Thymus (tissue), 11 donors: ENCODE results near the gene C17orf114. TPM values are rescaled to one million over a fixed set of nuclear protein-coding genes. Genes with fewer than 3 reads are reported as not detected.

Source experiments
- DNase-seq, 9 donors: peaks; one replicate each; pipeline ENCODE4 v3.0.0-alpha.2; 2013; ENCODE audit warnings: low spot score in 9 of 9, low read depth in 6 of 9, missing footprints in 1 of 9
- H3K27ac ChIP-seq, 2 donors: one replicate each; pipeline ENCODE4 v1.5.1; 2013; ENCODE audit warnings: control low read depth in 1 of 2, low read depth in 1 of 2, low read length in 1 of 2, mild to moderate bottlenecking in 1 of 2, moderate library complexity in 1 of 2
- H3K27me3 ChIP-seq, 2 donors: one replicate each; pipeline ENCODE4 v1.5.1; 2013; ENCODE audit warnings: low read length in 1 of 2; ENCODE audit not compliant: control insufficient read depth in 2 of 2, insufficient read depth in 1 of 2
- H3K36me3 ChIP-seq, 2 donors: one replicate each; pipeline ENCODE4 v1.5.1; 2013; ENCODE audit warnings: low read length in 1 of 2, mild to moderate bottlenecking in 1 of 2, moderate library complexity in 1 of 2; ENCODE audit not compliant: control insufficient read depth in 2 of 2, insufficient read depth in 2 of 2
- H3K4me1 ChIP-seq, 2 donors: one replicate each; pipeline ENCODE4 v1.5.1; 2013; ENCODE audit warnings: low read length in 2 of 2; ENCODE audit not compliant: control insufficient read depth in 2 of 2, insufficient read depth in 2 of 2
- H3K4me3 ChIP-seq, 2 donors: one replicate each; pipeline ENCODE4 v1.5.1; 2013; ENCODE audit warnings: low read length in 2 of 2, control low read depth in 1 of 2, mild to moderate bottlenecking in 1 of 2
- H3K9me3 ChIP-seq, 2 donors: one replicate each; pipeline ENCODE4 v1.5.1; 2013; ENCODE audit warnings: low read length in 1 of 2, mild to moderate bottlenecking in 1 of 2; ENCODE audit not compliant: control insufficient read depth in 2 of 2, insufficient read depth in 1 of 2
- WGBS: extraction: QIAGEN DNeasy Blood & Tissue Kit; methylation state at CpG from one replicate; pipeline ENCODE4 v1.1.7; 2013; 5-methylcytosine and 5-hydroxymethylcytosine counted together
- polyA plus RNA-seq: library from polyadenylated mRNA; stranded (reverse); fragments of 200-250 nt; gene quantifications from one replicate; pipeline ENCODE4 v1.2.3, GENCODE V29; 2013
- total RNA-seq: library from RNA; stranded (reverse); fragments of 120-200 nt; gene quantifications from one replicate; pipeline ENCODE4 v1.2.4, GENCODE V29; 2013
- donor health status: healthy.

The C17orf114 gene

DNA sequence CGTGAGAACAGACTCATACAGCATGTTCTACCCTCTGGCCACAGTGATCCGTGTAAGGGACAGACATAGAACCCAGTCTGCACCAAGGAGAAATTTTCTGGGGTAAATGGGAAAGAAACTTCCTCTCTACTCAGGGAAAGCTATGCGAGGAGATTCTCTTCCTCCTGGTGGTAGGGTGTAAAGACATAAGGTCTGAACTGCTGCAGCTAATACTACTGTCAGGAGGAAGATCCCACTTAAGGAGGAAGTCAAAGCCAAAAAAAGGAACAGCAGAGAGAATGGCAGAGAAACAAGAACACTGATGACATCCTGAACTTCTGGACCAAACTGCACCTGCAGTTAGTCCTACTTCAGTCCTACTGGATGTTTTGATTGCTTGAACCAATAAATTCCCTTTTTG lies 37.5 kb downstream of the C17orf114 start:
- no peak overlapping the region for H3K27ac ChIP-seq
- no peak overlapping the region for H3K4me3 ChIP-seq

DNA sequence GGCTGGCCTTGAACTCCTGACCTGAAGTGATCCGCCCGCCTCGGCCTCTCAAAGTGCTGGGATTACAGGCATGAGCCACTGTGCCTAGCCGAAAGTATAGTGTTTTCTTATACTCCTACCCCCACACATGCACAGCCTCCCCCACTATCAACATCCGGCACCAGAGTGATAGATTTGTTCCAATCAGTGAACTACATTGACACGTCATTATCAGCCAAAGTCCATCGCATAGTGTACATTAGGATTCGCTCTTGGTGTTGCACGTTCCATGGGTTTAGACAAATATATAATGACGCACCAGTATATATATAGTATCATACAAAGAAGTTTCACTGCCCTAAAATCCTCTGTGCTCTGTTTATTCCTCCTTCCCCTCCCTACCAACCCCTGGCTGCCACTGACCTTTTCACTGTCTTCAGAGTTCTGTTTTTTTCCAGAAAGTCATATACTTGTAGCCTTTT lies 42.3 kb downstream of the C17orf114 start:
- H3K27ac ChIP-seq: no peak overlapping the region
- no peaks in the 10 kb centered on the region for H3K4me1 ChIP-seq
- 96% methylated on average over 10 of the region's 10 CpGs for WGBS
- H3K27me3 ChIP-seq: peaks cover 0 to 14% of the 10 kb centered on the region in 2 donors
- no peaks in the 10 kb centered on the region for H3K9me3 ChIP-seq
- no peaks in the 10 kb centered on the region for H3K36me3 ChIP-seq
- no peak for DNase-seq
- H3K4me3 ChIP-seq: no peak overlapping the region

More for the DNA sequence above, 37.5 kb downstream of the C17orf114 start:
- Histone ChIP-seq H3K9me3 (no peaks in the 10 kb centered on the region), H3K27me3 (peaks cover 0 to 6% of the 10 kb centered on the region in 2 donors), H3K36me3 (no peaks in the 10 kb centered on the region), H3K4me1 (no peaks in the 10 kb centered on the region)
- DNase-seq: no peak
- 53% methylated on average over 3 of the region's 3 CpGs for WGBS

DNA sequence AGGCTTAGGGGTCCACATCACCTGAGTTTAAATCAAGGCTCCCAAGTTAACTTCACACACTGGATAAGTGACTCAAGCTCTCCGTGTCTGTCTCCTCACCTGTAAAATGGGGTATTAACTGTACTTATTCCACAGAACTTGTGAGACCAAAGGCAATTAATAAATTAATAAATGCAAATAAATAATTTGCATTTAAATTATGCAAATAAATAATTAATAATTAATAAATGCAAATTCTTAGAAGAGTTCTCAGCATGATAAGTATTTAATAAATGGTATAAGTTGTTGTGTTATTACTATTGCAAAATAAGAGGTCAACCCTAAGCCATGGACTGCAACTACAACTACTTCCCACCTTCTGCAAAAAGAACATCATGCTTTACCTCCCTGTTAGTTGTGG lies 48.7 kb downstream of the C17orf114 start:
- no peak overlapping the region for H3K4me3 ChIP-seq

DNA sequence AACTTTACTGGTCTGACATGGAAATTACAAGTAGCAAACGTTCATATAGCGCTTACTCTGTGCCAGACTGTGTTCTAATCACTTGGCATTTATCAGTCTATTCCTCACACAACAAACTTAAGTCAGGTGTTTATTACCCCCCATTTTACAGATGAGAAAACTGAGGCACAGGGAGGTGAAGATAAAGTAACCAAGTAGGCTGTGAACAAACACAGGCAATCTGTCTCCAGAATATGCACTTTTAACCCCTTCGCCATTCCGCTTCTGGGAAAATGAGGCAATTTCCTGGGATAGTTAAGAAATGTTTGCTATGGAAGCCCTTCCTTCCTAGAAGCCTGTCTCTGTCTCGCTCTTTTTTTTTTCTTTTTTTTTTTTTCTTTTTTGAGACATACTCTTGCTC lies 50.2 kb downstream of the C17orf114 start:
- H3K36me3 ChIP-seq: no peaks in the 10 kb centered on the region
- H3K27me3 ChIP-seq: peaks cover 2 to 59% of the 10 kb centered on the region in 2 donors
- H3K27ac ChIP-seq: no peak overlapping the region
- no peaks in the 10 kb centered on the region for H3K9me3 ChIP-seq
- WGBS: 86% methylated on average over 5 of the region's 5 CpGs
- peaks cover 0 to 8% of the 10 kb centered on the region in 2 donors for H3K4me1 ChIP-seq
- no peak for DNase-seq
- H3K4me3 ChIP-seq: no peak overlapping the region

More for the DNA sequence above, 48.7 kb downstream of the C17orf114 start:
- no peaks in the 10 kb centered on the region for H3K36me3 ChIP-seq
- H3K27me3 ChIP-seq: peaks cover 2 to 49% of the 10 kb centered on the region in 2 donors
- no peaks in the 10 kb centered on the region for H3K9me3 ChIP-seq
- 98% methylated on average over 1 of the region's 1 CpG for WGBS
- peaks cover 0 to 3% of the 10 kb centered on the region in 2 donors for H3K4me1 ChIP-seq
- DNase-seq: no peak
- H3K27ac ChIP-seq: no peak overlapping the region

Other genes starting within 250 kb of the C17orf114 start
- 21.5 TPM for gene MYBBP1A, start 246.9 kb downstream of the C17orf114 start, total RNA-seq
- gene MYBBP1A, start 246.9 kb downstream of the C17orf114 start, polyA plus RNA-seq: 36.9 TPM
- gene GGT6, start 241.8 kb downstream of the C17orf114 start, total RNA-seq: 0.90 TPM
- gene GGT6, start 241.8 kb downstream of the C17orf114 start, polyA plus RNA-seq: 3.7 TPM
- 0.57 TPM for gene SMTNL2, start 217.8 kb downstream of the C17orf114 start, total RNA-seq
- gene SMTNL2, start 217.8 kb downstream of the C17orf114 start, polyA plus RNA-seq: 1.6 TPM
- 1.6 TPM for gene ALOX15, start 160.7 kb downstream of the C17orf114 start, total RNA-seq
- gene ALOX15, start 160.7 kb downstream of the C17orf114 start, polyA plus RNA-seq: 0.48 TPM
- gene PELP1, start 98.2 kb downstream of the C17orf114 start, total RNA-seq: 7.7 TPM
- gene PELP1, start 98.2 kb downstream of the C17orf114 start, polyA plus RNA-seq: 26.9 TPM
- gene ARRB2, start 91.7 kb downstream of the C17orf114 start, total RNA-seq: 60.2 TPM
- 91.2 TPM for gene ARRB2, start 91.7 kb downstream of the C17orf114 start, polyA plus RNA-seq
- gene MED11, start 70.9 kb downstream of the C17orf114 start, total RNA-seq: 28.1 TPM
- gene MED11, start 70.9 kb downstream of the C17orf114 start, polyA plus RNA-seq: 40.3 TPM
- gene ZMYND15, start 62.5 kb downstream of the C17orf114 start, total RNA-seq: 0.52 TPM
- 3.8 TPM for gene ZMYND15, start 62.5 kb downstream of the C17orf114 start, polyA plus RNA-seq
- 3.3 TPM for gene CXCL16, start 62.4 kb downstream of the C17orf114 start, total RNA-seq
- gene CXCL16, start 62.4 kb downstream of the C17orf114 start, polyA plus RNA-seq: 32.9 TPM
- gene TM4SF5, start 30.4 kb downstream of the C17orf114 start, total RNA-seq: not detected
- gene TM4SF5, start 30.4 kb downstream of the C17orf114 start, polyA plus RNA-seq: 0.14 TPM
- 2.7 TPM for gene VMO1, start 16.0 kb downstream of the C17orf114 start, total RNA-seq
- gene VMO1, start 16.0 kb downstream of the C17orf114 start, polyA plus RNA-seq: 30.6 TPM
- gene GLTPD2, start 13.4 kb downstream of the C17orf114 start, total RNA-seq: 0.14 TPM
- 0.16 TPM for gene GLTPD2, start 13.4 kb downstream of the C17orf114 start, polyA plus RNA-seq
- gene PSMB6, start 6.2 kb downstream of the C17orf114 start, total RNA-seq: 183 TPM
- gene PSMB6, start 6.2 kb downstream of the C17orf114 start, polyA plus RNA-seq: 122 TPM
- gene PLD2, start 4.8 kb upstream of the C17orf114 start, total RNA-seq: 14.5 TPM
- gene PLD2, start 4.8 kb upstream of the C17orf114 start, polyA plus RNA-seq: 30.7 TPM
- gene MINK1, start 31.0 kb upstream of the C17orf114 start, total RNA-seq: 10.2 TPM
- gene MINK1, start 31.0 kb upstream of the C17orf114 start, polyA plus RNA-seq: 83.8 TPM
- gene C17orf107, start 97.2 kb upstream of the C17orf114 start, total RNA-seq: 0.57 TPM
- 1.2 TPM for gene C17orf107, start 97.2 kb upstream of the C17orf114 start, polyA plus RNA-seq
- gene CHRNE, start 100.8 kb upstream of the C17orf114 start, total RNA-seq: 0.24 TPM
- 1.9 TPM for gene CHRNE, start 100.8 kb upstream of the C17orf114 start, polyA plus RNA-seq
- gene GP1BA, start 129.9 kb upstream of the C17orf114 start, total RNA-seq: 0.14 TPM
- gene GP1BA, start 129.9 kb upstream of the C17orf114 start, polyA plus RNA-seq: 0.09 TPM
- 46.7 TPM for gene SLC25A11, start 137.7 kb upstream of the C17orf114 start, total RNA-seq
- gene SLC25A11, start 137.7 kb upstream of the C17orf114 start, polyA plus RNA-seq: 30.9 TPM
- gene RNF167, start 137.9 kb upstream of the C17orf114 start, total RNA-seq: 73.0 TPM
- 189 TPM for gene RNF167, start 137.9 kb upstream of the C17orf114 start, polyA plus RNA-seq
- gene PFN1, start 146.2 kb upstream of the C17orf114 start, total RNA-seq: 635 TPM
- 727 TPM for gene PFN1, start 146.2 kb upstream of the C17orf114 start, polyA plus RNA-seq
- 12.4 TPM for gene ENO3, start 148.8 kb upstream of the C17orf114 start, total RNA-seq
- 25.7 TPM for gene ENO3, start 148.8 kb upstream of the C17orf114 start, polyA plus RNA-seq
- 60.9 TPM for gene SPAG7, start 165.5 kb upstream of the C17orf114 start, total RNA-seq
- 98.8 TPM for gene SPAG7, start 165.5 kb upstream of the C17orf114 start, polyA plus RNA-seq
- 2.8 TPM for gene CAMTA2, start 185.3 kb upstream of the C17orf114 start, total RNA-seq
- 51.5 TPM for gene CAMTA2, start 185.3 kb upstream of the C17orf114 start, polyA plus RNA-seq
- 0.24 TPM for gene INCA1, start 195.2 kb upstream of the C17orf114 start, total RNA-seq
- gene INCA1, start 195.2 kb upstream of the C17orf114 start, polyA plus RNA-seq: 1.5 TPM
- gene KIF1C, start 195.6 kb upstream of the C17orf114 start, total RNA-seq: 10.8 TPM
- 15.4 TPM for gene KIF1C, start 195.6 kb upstream of the C17orf114 start, polyA plus RNA-seq
- gene SLC52A1, start 233.1 kb upstream of the C17orf114 start, total RNA-seq: 0.80 TPM
- 0.96 TPM for gene SLC52A1, start 233.1 kb upstream of the C17orf114 start, polyA plus RNA-seq